Sigmoid colon (tissue), 7 donors: ENCODE results near the gene CMC4. TPM values are rescaled to one million over a fixed set of nuclear protein-coding genes. Genes with fewer than 3 reads are reported as not detected.
A peak's percentile ranks its signal among the peaks of the same experiment; 100 is the strongest.

Source experiments
- DNase-seq: peaks from one replicate; pipeline ENCODE4 v3.0.0-alpha.2; 2019
- H3K27ac ChIP-seq, 4 donors: fragments of 200-600 bp; sonication (generic); one replicate each; pipeline ENCODE4 v1.5.1; 2016 to 2019; ENCODE audit warnings: mild to moderate bottlenecking in 1 of 4
- H3K27me3 ChIP-seq, 3 donors: fragments of 200-600 bp; sonication (generic); one replicate each; pipeline ENCODE4 v1.5.1; 2019; ENCODE audit warnings: mild to moderate bottlenecking in 1 of 3
- H3K36me3 ChIP-seq, 4 donors: fragments of 200-600 bp; sonication (generic); one replicate each; pipeline ENCODE4 v1.5.1; 2016 to 2019
- H3K4me1 ChIP-seq, 4 donors: fragments of 200-600 bp; sonication (generic); one replicate each; pipeline ENCODE4 v1.5.1; 2017 to 2019
- H3K4me3 ChIP-seq, 4 donors: fragments of 200-600 bp; sonication (generic); one replicate each; pipeline ENCODE4 v1.5.1; 2017 to 2019; ENCODE audit warnings: mild to moderate bottlenecking in 2 of 4, moderate library complexity in 1 of 4
- H3K9me3 ChIP-seq, 4 donors: fragments of 200-600 bp in 3 of 4; sonication (generic) in 3 of 4; one replicate each; pipeline versions ENCODE4 v1.5.1 to v1.6.1; 2013 to 2019
- CTCF ChIP-seq, 4 experiments: fragments of 450-650 bp in 3 of 4; fragments of 200-600 bp in 1 of 4; IDR thresholded peaks; one replicate each; pipeline ENCODE4 v1.5.1; 2016 to 2019; ENCODE audit warnings: antibody characterized with exemption in 4 of 4, mild to moderate bottlenecking in 3 of 4, moderate library complexity in 2 of 4
- EP300 ChIP-seq, 4 donors: sonication (generic); formaldehyde crosslinking; IDR thresholded peaks; one replicate each; pipeline ENCODE4 v1.6.1; 2017; ENCODE audit warnings: antibody characterized with exemption in 4 of 4
- POLR2A ChIP-seq, 2 donors: fragments of 450-650 bp; IDR thresholded peaks; one replicate each; pipeline ENCODE4 v1.6.1; 2016; ENCODE audit warnings: antibody characterized with exemption in 2 of 2, mild to moderate bottlenecking in 2 of 2, moderate library complexity in 2 of 2
- POLR2AphosphoS5 ChIP-seq, 4 donors: sonication (generic); formaldehyde crosslinking; IDR thresholded peaks; one replicate each; pipeline ENCODE4 v1.6.1; 2017; ENCODE audit warnings: antibody characterized with exemption in 4 of 4
- WGBS, 2 donors: extraction: QIAGEN DNeasy Blood & Tissue Kit; methylation state at CpG; one replicate each; pipeline ENCODE4 v1.1.7; 2013; 5-methylcytosine and 5-hydroxymethylcytosine counted together
- intact Hi-C: fragments of 100-400 bp; cut with DNase I; formaldehyde crosslinking; loops from one replicate; pipeline ENCODE4 v1.15.1; 2023
- polyA plus RNA-seq, 3 donors: library from polyadenylated mRNA; stranded (reverse); fragments of 200-250 nt; gene quantifications; one replicate each; pipeline ENCODE4 v1.2.3, GENCODE V29; 2013
- total RNA-seq, 4 donors: library from RNA; depleted of rRNA; stranded (reverse); fragments of >200 nt; gene quantifications; one replicate each; pipeline ENCODE4 v1.1.0, GENCODE V29; 2016
- donor health status: healthy with polysubstance abuse.
- donor health status: Bipolar disorder and iron deficiency.
- donor health status: healthy.

The CMC4 gene
- total and polyA plus RNA-seq, 7 donors: 10.5 to 37.2 (median 25.7) TPM

GRCh38 chrX:155069414-155069813 is 1.5 kb downstream of the CMC4 start:
- Histone ChIP-seq H3K27me3 (no peaks in the 10 kb centered on the region), H3K4me3 (peak overlapping the region in 2 of 4 donors; percentile 61), H3K4me1 (peaks cover 0 to 26% (median 5%) of the 10 kb centered on the region in 4 donors), H3K27ac (no peak overlapping the region), H3K9me3 (no peaks in the 10 kb centered on the region), H3K36me3 (no peaks in the 10 kb centered on the region)
- DNase-seq: no peak
- intact Hi-C loops: no loop called here
- no peak for TF ChIP-seq CTCF (IDR thresholded peaks at IDR 0.05)
- no peak for TF ChIP-seq EP300 (IDR thresholded peaks at IDR 0.05)
- TF ChIP-seq POLR2A (IDR thresholded peaks at IDR 0.05): no peak
- no peak for TF ChIP-seq POLR2AphosphoS5 (IDR thresholded peaks at IDR 0.05)
- WGBS, 2 donors: 81 to 95% methylated on average over 1 of the region's 1 CpG

DNA sequence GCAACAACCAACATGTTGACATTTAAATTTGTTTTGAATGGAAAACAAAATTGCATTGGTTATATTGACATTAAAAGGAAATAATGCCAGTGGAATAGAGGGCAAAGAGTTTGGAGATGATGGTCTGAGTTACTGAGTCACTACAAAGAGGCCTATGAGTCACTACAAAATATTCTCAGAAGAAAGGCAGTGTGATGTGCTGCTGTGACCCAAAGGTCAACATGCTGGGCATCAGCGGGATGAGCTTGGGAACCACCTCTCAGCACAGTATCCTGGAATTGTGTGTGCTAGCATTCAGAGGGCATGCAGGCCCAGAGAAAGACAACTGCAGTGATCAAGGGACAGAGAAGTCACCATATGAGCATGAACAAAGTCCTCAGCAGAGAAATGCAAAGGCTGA is 2.8 kb downstream of the CMC4 start:
- no peaks in the 10 kb centered on the region for H3K27me3 ChIP-seq
- H3K4me1 ChIP-seq: peaks cover 0 to 26% (median 5%) of the 10 kb centered on the region in 4 donors
- no peaks in the 10 kb centered on the region for H3K36me3 ChIP-seq
- no peaks in the 10 kb centered on the region for H3K9me3 ChIP-seq
- DNase-seq: no peak
- no peak overlapping the region for H3K4me3 ChIP-seq
- WGBS, 2 donors: 69 to 76% methylated on average over 1 of the region's 1 CpG
- intact Hi-C loops: no loop called here
- no peak overlapping the region for H3K27ac ChIP-seq
- TF ChIP-seq CTCF (IDR thresholded peaks at IDR 0.05): no peak
- no peak for TF ChIP-seq POLR2AphosphoS5 (IDR thresholded peaks at IDR 0.05)
- no peak for TF ChIP-seq EP300 (IDR thresholded peaks at IDR 0.05)
- no peak for TF ChIP-seq POLR2A (IDR thresholded peaks at IDR 0.05)

DNA sequence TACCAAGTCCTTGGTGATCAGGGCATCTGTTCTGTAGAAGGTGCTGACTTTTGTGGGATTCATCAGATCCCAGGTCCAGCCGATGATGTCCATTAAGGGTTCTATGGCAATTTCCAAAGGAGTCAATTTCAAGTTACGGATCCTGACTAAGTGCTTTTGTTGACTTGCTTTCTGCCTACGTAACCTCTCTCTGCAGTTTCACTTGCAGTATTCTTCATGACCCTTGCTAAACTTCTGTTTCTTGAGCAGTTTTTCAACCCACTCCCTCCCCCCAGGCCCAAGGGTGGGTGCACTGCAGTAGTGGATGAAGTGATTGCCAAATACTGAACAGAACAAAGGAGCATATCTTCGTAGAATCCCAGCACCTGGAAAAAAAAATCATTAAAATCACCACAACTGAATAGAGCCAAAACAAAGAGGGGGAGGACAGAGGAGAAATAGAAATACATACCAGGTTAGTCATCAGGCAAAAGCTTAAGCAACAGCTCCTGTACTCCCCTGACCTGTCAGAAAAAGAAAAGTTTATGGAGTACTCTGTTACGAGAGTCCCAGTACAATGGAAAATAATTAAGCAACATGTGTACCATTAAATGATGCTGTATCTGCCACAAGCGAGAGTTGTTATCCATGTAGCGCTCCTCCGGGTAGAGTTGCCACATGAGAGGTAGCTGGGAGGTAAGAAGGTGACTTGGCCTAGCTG is 5.8 kb downstream of the CMC4 start:
- Histone ChIP-seq H3K36me3 (peaks cover 0 to 5% (median 0%) of the 10 kb centered on the region in 4 donors), H3K4me3 (no peak overlapping the region), H3K9me3 (no peaks in the 10 kb centered on the region), H3K27ac (no peak overlapping the region), H3K4me1 (peaks cover 0 to 19% (median 5%) of the 10 kb centered on the region in 4 donors), H3K27me3 (no peaks in the 10 kb centered on the region)
- no peak for DNase-seq
- intact Hi-C loops: no loop called here
- WGBS, 2 donors: 88 to 91% methylated on average over 8 of the region's 8 CpGs
- TF ChIP-seq CTCF (IDR thresholded peaks at IDR 0.05): no peak
- no peak for TF ChIP-seq POLR2A (IDR thresholded peaks at IDR 0.05)
- no peak for TF ChIP-seq POLR2AphosphoS5 (IDR thresholded peaks at IDR 0.05)
- TF ChIP-seq EP300 (IDR thresholded peaks at IDR 0.05): no peak

- TF ChIP-seq EP300 (IDR thresholded peaks at IDR 0.05) (no peak), CTCF (IDR thresholded peaks at IDR 0.05) (no peak), POLR2A (IDR thresholded peaks at IDR 0.05) (no peak), POLR2AphosphoS5 (IDR thresholded peaks at IDR 0.05) (no peak)
- H3K27ac ChIP-seq: peak overlapping the region in 2 of 4 donors; percentile 19 to 20
- DNase-seq: no peak
- intact Hi-C loops: no loop called here
- no peak overlapping the region for H3K4me3 ChIP-seq
- WGBS, 2 donors: 82 to 96% methylated on average over 4 of the region's 4 CpGs
- H3K27me3 ChIP-seq: no peaks in the 10 kb centered on the region
- no peaks in the 10 kb centered on the region for H3K9me3 ChIP-seq
- H3K36me3 ChIP-seq: peaks cover 0 to 5% (median 0%) of the 10 kb centered on the region in 4 donors
- peaks cover 0 to 4% (median 2%) of the 10 kb centered on the region in 4 donors for H3K4me1 ChIP-seq
Observed at GRCh38 chrX:155061760-155062159, 9.2 kb downstream of the CMC4 start.
